IPS-15b (cell line): Measurements from ENCODE around the gene LRRC74A.

Source experiments
- H3K27me3 ChIP-seq: one replicate; pipeline ENCODE4 v1.6.1; 2013; ENCODE audit warnings: low read length; ENCODE audit not compliant: control insufficient read depth, insufficient read depth
- H3K36me3 ChIP-seq: one replicate; pipeline ENCODE4 v1.6.1; 2013; ENCODE audit warnings: low read length; ENCODE audit not compliant: control insufficient read depth, insufficient read depth
- H3K4me1 ChIP-seq: one replicate; pipeline ENCODE4 v1.6.1; 2013; ENCODE audit warnings: mild to moderate bottlenecking, low read length; ENCODE audit not compliant: control insufficient read depth, insufficient read depth
- H3K4me3 ChIP-seq: one replicate; pipeline ENCODE4 v1.5.1; 2013; ENCODE audit warnings: low read depth, low read length
- H3K9ac ChIP-seq: one replicate; pipeline ENCODE4 v1.6.1; 2013; ENCODE audit warnings: low read depth, mild to moderate bottlenecking, low read length
- H3K9me3 ChIP-seq: one replicate; pipeline ENCODE4 v1.6.1; 2013; ENCODE audit warnings: mild to moderate bottlenecking, low read length; ENCODE audit not compliant: control insufficient read depth, insufficient read depth

The LRRC74A gene

GRCh38 chr14:76862546-76863282, 36.5 kb downstream of the LRRC74A start:
- Histone ChIP-seq H3K4me1 (peaks cover 4% of the 10 kb centered on the region), H3K27me3 (no peaks in the 10 kb centered on the region), H3K36me3 (peaks cover 2% of the 10 kb centered on the region), H3K9me3 (no peaks in the 10 kb centered on the region), H3K4me3 (no peak overlapping the region), H3K9ac (no peak overlapping the region)

GRCh38 chr14:76863724-76864407, 37.7 kb downstream of the LRRC74A start:
- H3K4me3 ChIP-seq: no peak overlapping the region
- no peaks in the 10 kb centered on the region for H3K27me3 ChIP-seq

GRCh38 chr14:76866456-76866855, 40.2 kb downstream of the LRRC74A start:
- Histone ChIP-seq H3K4me1 (peaks cover 1% of the 10 kb centered on the region), H3K36me3 (peaks cover 2% of the 10 kb centered on the region), H3K4me3 (no peak overlapping the region), H3K9me3 (no peaks in the 10 kb centered on the region), H3K9ac (no peak overlapping the region), H3K27me3 (no peaks in the 10 kb centered on the region)

More at GRCh38 chr14:76863724-76864407, 37.7 kb downstream of the LRRC74A start:
- peaks cover 2% of the 10 kb centered on the region for H3K36me3 ChIP-seq
- H3K9ac ChIP-seq: no peak overlapping the region
- no peaks in the 10 kb centered on the region for H3K9me3 ChIP-seq
- H3K4me1 ChIP-seq: peaks cover 4% of the 10 kb centered on the region

DNA sequence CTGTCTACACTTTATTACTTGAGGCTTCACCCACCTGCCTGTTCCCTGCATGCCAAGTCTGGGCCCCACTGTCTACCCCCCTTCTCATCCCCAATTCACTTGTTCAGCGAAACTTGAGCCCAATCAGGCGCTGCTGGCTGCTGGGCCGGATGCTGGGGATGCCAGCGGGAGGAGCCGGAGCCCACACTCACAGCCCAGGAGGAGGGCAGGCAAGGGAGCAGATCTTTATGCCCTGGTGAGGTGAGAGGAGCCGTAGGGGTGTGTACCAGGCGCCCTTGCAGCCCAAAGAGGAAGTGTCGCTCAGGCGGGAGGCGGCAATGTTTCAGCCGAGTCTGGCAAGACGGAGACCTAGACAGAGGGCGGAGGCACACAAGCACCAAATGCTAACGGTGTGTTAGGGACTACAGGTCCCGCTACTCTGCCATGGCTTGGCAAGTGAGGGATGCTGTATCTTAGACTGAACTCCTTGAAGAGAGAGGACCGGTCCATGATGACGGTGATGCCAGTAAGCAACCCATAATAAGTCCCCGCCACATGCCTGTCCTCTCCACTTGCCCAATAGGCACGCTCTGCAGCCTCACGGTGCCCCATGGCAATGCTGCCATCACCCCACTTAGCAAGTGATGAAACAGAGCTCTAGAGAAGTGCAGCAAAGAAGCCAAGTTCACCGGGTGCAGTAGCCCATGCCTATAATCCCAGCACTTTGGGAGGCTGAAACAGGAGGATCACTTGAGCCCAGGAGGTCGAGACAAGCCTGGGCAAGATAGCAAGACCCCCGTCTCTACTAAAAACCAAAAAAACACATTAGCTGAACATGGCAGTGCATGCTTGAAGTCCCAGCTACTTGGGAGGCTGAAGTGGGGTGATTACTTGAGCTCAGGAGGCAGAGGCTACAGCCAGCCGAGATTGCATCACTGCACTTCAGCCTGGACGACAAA, 41.6 kb downstream of the LRRC74A start:
- Histone ChIP-seq H3K9me3 (no peaks in the 10 kb centered on the region), H3K4me3 (no peak overlapping the region), H3K9ac (no peak overlapping the region), H3K27me3 (no peaks in the 10 kb centered on the region), H3K4me1 (no peaks in the 10 kb centered on the region), H3K36me3 (peaks cover 2% of the 10 kb centered on the region)

GRCh38 chr14:76868454-76869170, 42.4 kb downstream of the LRRC74A start:
- Histone ChIP-seq H3K4me1 (peaks cover 2% of the 10 kb centered on the region), H3K9ac (no peak overlapping the region), H3K9me3 (no peaks in the 10 kb centered on the region), H3K4me3 (no peak overlapping the region), H3K27me3 (no peaks in the 10 kb centered on the region), H3K36me3 (peaks cover 2% of the 10 kb centered on the region)

- H3K27me3 ChIP-seq: no peaks in the 10 kb centered on the region
- H3K4me1 ChIP-seq: peaks cover 2% of the 10 kb centered on the region
- peaks cover 2% of the 10 kb centered on the region for H3K36me3 ChIP-seq
These were observed 44.0 kb downstream of the LRRC74A start for GRCh38 chr14:76870166-76870565.

GRCh38 chr14:76872796-76873432, 46.7 kb downstream of the LRRC74A start:
- Histone ChIP-seq H3K36me3 (no peaks in the 10 kb centered on the region), H3K9ac (no peak overlapping the region), H3K4me3 (no peak overlapping the region), H3K4me1 (peaks cover 2% of the 10 kb centered on the region), H3K9me3 (peaks cover 7% of the 10 kb centered on the region), H3K27me3 (no peaks in the 10 kb centered on the region)

More at GRCh38 chr14:76870166-76870565, 44.0 kb downstream of the LRRC74A start:
- no peak overlapping the region for H3K9ac ChIP-seq
- no peak overlapping the region for H3K4me3 ChIP-seq
- peaks cover 1% of the 10 kb centered on the region for H3K9me3 ChIP-seq

DNA sequence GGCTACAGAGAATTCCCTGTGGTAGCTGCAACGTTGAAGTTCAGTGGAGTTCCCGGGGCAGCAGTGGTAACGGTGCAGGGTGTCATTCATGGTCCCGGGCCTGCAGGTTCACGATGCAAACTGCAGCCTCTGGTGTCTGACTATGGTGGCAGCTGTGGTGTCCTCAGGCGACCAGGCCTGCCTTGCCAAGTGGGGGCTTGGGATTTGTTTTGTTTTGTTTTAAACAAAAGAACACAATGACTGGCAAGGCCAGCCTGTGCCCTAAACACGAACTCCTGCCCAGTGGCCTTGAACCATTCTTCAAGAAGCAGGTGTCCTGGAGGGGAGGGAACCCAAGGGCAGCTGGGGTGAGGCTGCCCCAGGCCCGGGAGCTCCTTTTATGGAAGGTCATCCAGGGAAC, 48.5 kb downstream of the LRRC74A start:
- H3K27me3 ChIP-seq: no peaks in the 10 kb centered on the region
- peaks cover 2% of the 10 kb centered on the region for H3K4me1 ChIP-seq
- peaks cover 7% of the 10 kb centered on the region for H3K9me3 ChIP-seq
- H3K9ac ChIP-seq: no peak overlapping the region
- H3K4me3 ChIP-seq: no peak overlapping the region
- no peaks in the 10 kb centered on the region for H3K36me3 ChIP-seq

DNA sequence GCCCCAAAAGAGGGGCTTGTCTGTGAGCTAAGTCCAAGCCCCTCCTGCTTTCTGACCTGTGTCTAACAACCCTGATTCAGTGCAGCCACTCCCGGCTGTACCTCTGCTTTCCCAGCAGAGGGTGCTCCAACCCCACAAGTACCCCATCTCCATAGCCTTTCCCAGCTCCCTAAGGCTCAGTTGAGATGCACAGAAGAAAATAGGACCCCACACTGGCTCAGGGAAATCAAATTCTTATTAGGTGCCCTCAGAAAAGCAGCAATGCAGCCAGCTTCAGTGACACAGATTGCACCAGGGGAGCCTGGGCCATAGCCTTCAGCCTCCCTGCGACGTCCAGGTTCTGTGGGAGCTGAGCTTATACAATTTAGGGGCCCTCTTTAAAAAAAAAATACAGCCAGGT, 49.9 kb downstream of the LRRC74A start:
- H3K36me3 ChIP-seq: no peaks in the 10 kb centered on the region
- H3K9me3 ChIP-seq: peaks cover 7% of the 10 kb centered on the region
- no peak overlapping the region for H3K4me3 ChIP-seq
- H3K4me1 ChIP-seq: peaks cover 2% of the 10 kb centered on the region
- H3K9ac ChIP-seq: no peak overlapping the region
- H3K27me3 ChIP-seq: no peaks in the 10 kb centered on the region

DNA sequence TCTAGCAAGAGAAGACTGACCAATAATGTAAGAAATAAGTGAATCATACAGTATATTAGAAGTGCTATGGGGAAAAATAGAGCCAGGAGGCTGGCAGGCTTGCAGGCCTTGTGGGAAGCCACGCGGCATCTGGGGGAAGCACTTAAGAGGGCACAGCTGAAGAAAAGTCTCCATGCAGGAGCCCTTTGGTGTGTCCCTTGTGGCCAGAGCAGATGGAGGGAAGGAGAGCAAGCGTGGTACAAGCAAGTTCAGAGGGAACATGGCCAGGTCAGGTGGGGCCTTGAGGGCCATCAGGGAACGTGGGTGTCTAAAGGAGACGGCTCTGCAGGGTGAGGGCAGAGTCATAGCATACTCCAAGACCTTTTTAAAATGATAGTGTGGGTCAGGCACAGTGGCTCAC, 51.7 kb downstream of the LRRC74A start:
- Histone ChIP-seq H3K9me3 (peaks cover 7% of the 10 kb centered on the region), H3K4me1 (peaks cover 2% of the 10 kb centered on the region), H3K4me3 (no peak overlapping the region), H3K27me3 (no peaks in the 10 kb centered on the region), H3K36me3 (no peaks in the 10 kb centered on the region), H3K9ac (no peak overlapping the region)

DNA sequence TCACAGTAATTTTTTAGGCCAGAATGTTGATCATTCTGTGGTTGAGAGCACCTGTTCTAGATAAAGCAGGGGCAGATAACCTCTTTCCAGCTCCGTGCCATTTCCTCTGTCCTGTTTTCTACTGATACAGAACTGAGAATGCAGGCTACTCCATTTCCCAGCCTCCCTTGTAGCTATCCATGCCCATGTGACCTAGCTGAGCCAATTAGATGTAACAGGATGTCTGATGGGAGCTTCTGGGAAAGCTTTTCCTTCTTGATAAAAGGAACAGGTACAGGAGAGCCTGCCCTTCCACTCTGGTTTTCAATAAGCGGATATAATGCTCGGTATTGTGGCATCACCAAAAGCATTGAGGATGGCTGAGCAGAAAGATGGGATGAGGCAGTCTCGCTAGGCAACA, 54.2 kb downstream of the LRRC74A start:
- H3K9me3 ChIP-seq: peaks cover 2% of the 10 kb centered on the region
- H3K36me3 ChIP-seq: no peaks in the 10 kb centered on the region
- no peak overlapping the region for H3K4me3 ChIP-seq
- H3K9ac ChIP-seq: no peak overlapping the region
- no peaks in the 10 kb centered on the region for H3K27me3 ChIP-seq
- H3K4me1 ChIP-seq: no peaks in the 10 kb centered on the region
